Chondrocyte (in vitro differentiated cells): Measurements from ENCODE around the gene SPSB4. TPM values are rescaled to one million over a fixed set of nuclear protein-coding genes. Genes with fewer than 3 reads are reported as not detected.

ENCODE experiments used
- DNase-seq: peaks from one replicate; pipeline ENCODE4 v3.0.0; 2021; ENCODE audit warnings: mixed read lengths, low spot score
- H3K27ac Mint-ChIP-seq: one replicate; pipeline ENCODE4 v1.8.0; 2021; ENCODE audit warnings: mild to moderate bottlenecking, moderate library complexity, mixed read lengths; ENCODE audit not compliant: unreplicated experiment
- H3K27me3 Mint-ChIP-seq: 2 replicates; pipeline ENCODE4 v1.8.0; 2021; ENCODE audit warnings: low read depth, mixed read lengths
- H3K36me3 Mint-ChIP-seq: 2 replicates; pipeline ENCODE4 v1.8.0; 2021; ENCODE audit warnings: low read depth, mixed read lengths
- H3K4me1 Mint-ChIP-seq: 2 replicates; pipeline ENCODE4 v1.8.0; 2021; ENCODE audit warnings: low read depth, mild to moderate bottlenecking, mixed read lengths
- H3K4me3 Mint-ChIP-seq: one replicate; pipeline ENCODE4 v1.8.0; 2021; ENCODE audit warnings: mild to moderate bottlenecking, moderate library complexity, mixed read lengths; ENCODE audit not compliant: unreplicated experiment
- H3K9me3 Mint-ChIP-seq: 2 replicates; pipeline ENCODE4 v1.8.0; 2021; ENCODE audit warnings: low read depth, mixed read lengths
- total RNA-seq: library from RNA; stranded (reverse); gene quantifications from 3 replicates; pipeline ENCODE4 v1.2.1, GENCODE V29; 2021
- TF ChIP-seq, protein P1 (sequence below): fragments of 200-600 bp; sonication (generic); IDR thresholded peaks from 2 replicates; pipeline ENCODE4 v1.5.0; 2021; ENCODE audit warnings: antibody characterized with exemption, mild to moderate bottlenecking, moderate library complexity

Gene SPSB4
- total RNA-seq, 1 donor from 2014 or later, result 1.9 TPM

GRCh38 chr3:141021261-141021660, 29.9 kb upstream of the SPSB4 start:
- peaks cover 4% of the 10 kb centered on the region for H3K9me3 Mint-ChIP-seq
- no peaks in the 10 kb centered on the region for H3K27me3 Mint-ChIP-seq
- no peak for DNase-seq
- no peak overlapping the region for H3K4me3 Mint-ChIP-seq
- H3K27ac Mint-ChIP-seq, result no peak overlapping the region
- H3K36me3 Mint-ChIP-seq, result no peaks in the 10 kb centered on the region
- TF ChIP-seq, protein P1, sequence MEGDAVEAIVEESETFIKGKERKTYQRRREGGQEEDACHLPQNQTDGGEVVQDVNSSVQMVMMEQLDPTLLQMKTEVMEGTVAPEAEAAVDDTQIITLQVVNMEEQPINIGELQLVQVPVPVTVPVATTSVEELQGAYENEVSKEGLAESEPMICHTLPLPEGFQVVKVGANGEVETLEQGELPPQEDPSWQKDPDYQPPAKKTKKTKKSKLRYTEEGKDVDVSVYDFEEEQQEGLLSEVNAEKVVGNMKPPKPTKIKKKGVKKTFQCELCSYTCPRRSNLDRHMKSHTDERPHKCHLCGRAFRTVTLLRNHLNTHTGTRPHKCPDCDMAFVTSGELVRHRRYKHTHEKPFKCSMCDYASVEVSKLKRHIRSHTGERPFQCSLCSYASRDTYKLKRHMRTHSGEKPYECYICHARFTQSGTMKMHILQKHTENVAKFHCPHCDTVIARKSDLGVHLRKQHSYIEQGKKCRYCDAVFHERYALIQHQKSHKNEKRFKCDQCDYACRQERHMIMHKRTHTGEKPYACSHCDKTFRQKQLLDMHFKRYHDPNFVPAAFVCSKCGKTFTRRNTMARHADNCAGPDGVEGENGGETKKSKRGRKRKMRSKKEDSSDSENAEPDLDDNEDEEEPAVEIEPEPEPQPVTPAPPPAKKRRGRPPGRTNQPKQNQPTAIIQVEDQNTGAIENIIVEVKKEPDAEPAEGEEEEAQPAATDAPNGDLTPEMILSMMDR, result no peak
- peaks cover 9% of the 10 kb centered on the region for H3K4me1 Mint-ChIP-seq

DNA sequence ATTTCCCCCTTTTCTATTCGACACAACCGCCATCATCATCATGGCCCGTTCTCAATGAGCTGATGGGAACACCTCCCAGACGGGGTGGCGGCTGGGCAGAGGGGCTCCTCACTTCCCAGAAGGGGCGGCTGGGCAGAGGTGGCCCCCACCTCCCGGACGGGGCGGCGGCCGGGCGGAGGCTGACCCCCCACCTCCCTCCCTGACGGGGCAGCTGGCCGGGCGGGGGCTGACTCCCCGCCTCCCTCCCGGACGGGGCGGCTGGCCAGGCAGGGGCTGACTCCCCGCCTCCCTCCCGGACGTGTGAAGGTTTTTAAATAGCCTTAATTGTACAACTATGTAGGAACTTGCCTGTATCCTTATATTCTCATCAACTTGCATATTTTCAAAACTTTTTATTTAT, 20.9 kb upstream of the SPSB4 start:
- TF ChIP-seq, protein P1, result no peak
- Mint-ChIP-seq H3K36me3 (no peaks in the 10 kb centered on the region), H3K4me3 (no peak overlapping the region), H3K27me3 (no peaks in the 10 kb centered on the region), H3K9me3 (no peaks in the 10 kb centered on the region), H3K4me1 (peaks cover 10% of the 10 kb centered on the region), H3K27ac (no peak overlapping the region)
- DNase-seq, result no peak

GRCh38 chr3:141039589-141039988, 11.6 kb upstream of the SPSB4 start:
- H3K4me1 Mint-ChIP-seq, result no peaks in the 10 kb centered on the region
- TF ChIP-seq, protein P1, result no peak
- H3K27me3 Mint-ChIP-seq, result peaks cover 8% of the 10 kb centered on the region
- H3K27ac Mint-ChIP-seq, result no peak overlapping the region
- DNase-seq, result no peak
- no peaks in the 10 kb centered on the region for H3K36me3 Mint-ChIP-seq
- no peak overlapping the region for H3K4me3 Mint-ChIP-seq
- no peaks in the 10 kb centered on the region for H3K9me3 Mint-ChIP-seq

DNA sequence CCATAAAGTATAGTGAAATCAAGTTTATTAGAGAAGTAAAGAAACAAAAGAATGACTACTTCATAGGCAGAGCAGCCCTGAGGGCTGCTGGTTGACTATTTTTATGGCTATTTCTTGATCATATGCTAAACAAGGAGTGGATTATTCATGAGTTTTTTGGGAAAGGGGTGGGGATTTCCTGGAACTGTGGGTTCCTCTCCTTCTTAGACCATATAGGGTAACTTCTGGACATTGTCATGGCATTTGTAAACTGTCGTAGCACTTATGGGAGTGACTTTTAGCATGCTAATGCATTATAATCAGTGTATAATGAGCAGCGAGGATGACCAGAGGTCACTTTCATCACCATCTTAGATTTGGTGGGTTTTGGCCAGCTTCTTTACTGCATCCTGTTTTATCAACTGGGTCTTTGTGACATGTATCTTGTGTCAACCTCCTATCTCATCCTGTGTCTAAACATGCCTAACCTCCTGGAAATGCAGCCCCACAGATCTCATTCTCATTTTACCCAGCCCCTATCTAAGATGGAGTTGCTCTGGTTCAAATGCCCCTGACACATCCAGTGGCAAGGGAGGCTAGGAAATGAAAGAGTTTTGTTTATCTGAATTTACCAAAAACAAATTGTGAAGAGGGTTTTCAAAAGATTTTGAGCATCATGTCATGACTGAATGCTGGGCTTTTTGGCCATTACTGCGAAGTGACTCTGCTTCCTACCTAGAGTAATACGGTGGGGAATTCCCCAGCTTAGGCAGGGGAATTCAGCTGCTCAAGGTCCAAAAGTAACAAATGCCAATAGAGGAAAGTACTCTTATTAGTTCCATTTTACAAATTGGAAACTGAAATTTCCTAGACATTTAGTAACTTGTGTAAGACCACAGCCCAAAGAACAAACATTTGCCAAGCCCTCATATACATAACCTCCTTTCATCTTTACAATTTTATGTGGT, 6.2 kb upstream of the SPSB4 start:
- H3K4me3 Mint-ChIP-seq, result no peak overlapping the region
- TF ChIP-seq, protein P1, result no peak
- no peaks in the 10 kb centered on the region for H3K4me1 Mint-ChIP-seq
- no peaks in the 10 kb centered on the region for H3K9me3 Mint-ChIP-seq
- H3K27me3 Mint-ChIP-seq, result peaks cover 22% of the 10 kb centered on the region
- no peak for DNase-seq
- H3K36me3 Mint-ChIP-seq, result no peaks in the 10 kb centered on the region
- no peak overlapping the region for H3K27ac Mint-ChIP-seq

DNA sequence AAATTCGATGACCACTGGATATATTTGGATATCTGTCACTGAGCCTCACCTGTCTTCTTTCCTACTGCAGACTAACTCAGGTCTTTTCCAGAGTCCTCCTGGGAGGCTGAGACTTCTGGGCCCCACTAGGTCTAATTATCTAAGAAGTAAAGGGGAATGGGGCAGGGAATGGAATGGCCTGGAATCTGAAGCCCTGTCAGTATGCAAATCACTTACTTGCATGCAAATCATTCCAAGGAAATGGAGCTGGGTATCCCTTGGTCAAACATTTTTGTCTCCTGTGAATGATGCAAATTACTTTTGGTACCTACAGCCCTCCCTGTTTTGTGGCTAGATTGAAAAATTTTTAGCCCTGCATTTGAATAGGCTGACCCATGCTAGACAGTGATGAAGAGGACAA, 5.3 kb upstream of the SPSB4 start:
- peaks cover 26% of the 10 kb centered on the region for H3K27me3 Mint-ChIP-seq
- H3K27ac Mint-ChIP-seq, result no peak overlapping the region
- no peaks in the 10 kb centered on the region for H3K9me3 Mint-ChIP-seq
- H3K4me3 Mint-ChIP-seq, result no peak overlapping the region
- H3K4me1 Mint-ChIP-seq, result no peaks in the 10 kb centered on the region
- DNase-seq, result no peak
- TF ChIP-seq, protein P1, result no peak
- H3K36me3 Mint-ChIP-seq, result no peaks in the 10 kb centered on the region
